ENCODE data around the gene SAMD4A.

DNA sequence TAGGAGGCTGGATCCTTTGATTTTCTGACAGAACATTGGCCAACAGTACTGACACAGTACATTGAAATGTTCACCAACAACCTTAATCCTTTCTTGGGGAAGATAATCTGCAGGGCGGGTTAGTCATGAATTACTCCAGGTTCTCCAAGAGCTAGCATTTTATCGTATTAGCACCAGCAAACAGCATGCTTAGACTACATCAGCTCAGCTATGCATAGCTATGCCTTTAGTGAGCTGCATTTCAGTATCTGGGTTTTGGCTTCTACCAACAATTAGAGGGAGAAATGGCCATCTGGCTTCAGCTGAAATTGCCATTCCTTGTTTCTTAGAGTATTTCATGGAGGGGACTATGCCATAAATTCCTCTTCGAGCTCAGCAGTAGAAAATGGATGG lies 33.8 kb downstream of the SAMD4A start:
- TF ChIP-seq, protein P1, sequence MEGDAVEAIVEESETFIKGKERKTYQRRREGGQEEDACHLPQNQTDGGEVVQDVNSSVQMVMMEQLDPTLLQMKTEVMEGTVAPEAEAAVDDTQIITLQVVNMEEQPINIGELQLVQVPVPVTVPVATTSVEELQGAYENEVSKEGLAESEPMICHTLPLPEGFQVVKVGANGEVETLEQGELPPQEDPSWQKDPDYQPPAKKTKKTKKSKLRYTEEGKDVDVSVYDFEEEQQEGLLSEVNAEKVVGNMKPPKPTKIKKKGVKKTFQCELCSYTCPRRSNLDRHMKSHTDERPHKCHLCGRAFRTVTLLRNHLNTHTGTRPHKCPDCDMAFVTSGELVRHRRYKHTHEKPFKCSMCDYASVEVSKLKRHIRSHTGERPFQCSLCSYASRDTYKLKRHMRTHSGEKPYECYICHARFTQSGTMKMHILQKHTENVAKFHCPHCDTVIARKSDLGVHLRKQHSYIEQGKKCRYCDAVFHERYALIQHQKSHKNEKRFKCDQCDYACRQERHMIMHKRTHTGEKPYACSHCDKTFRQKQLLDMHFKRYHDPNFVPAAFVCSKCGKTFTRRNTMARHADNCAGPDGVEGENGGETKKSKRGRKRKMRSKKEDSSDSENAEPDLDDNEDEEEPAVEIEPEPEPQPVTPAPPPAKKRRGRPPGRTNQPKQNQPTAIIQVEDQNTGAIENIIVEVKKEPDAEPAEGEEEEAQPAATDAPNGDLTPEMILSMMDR (IDR thresholded peaks at IDR 0.05 in 8 of 11, conservative IDR thresholded peaks at IDR 0.05 in 3 of 11), result no peak
- no peak for TF ChIP-seq POLR2A (IDR thresholded peaks at IDR 0.05)
